Stimulated activated CD4-positive, alpha-beta T cell treated with anti-CD3 and anti-CD28 coated beads, TNF-alpha, amount 100 ng/mL, for 1 hour (primary cell): ENCODE results near the gene RIGI.
"Not testable (repeated sequence)": the region's sequence is repeated elsewhere in the genome, so short reads cannot be mapped to it uniquely, and the experiment has no call there.

ENCODE experiments used
- DNase-seq, 3 donors: peaks; one replicate each; pipeline ENCODE4 v3.0.0-alpha.2; 2020; ENCODE audit warnings: low read depth in 3 of 3, low spot score in 1 of 3

Gene RIGI

DNA sequence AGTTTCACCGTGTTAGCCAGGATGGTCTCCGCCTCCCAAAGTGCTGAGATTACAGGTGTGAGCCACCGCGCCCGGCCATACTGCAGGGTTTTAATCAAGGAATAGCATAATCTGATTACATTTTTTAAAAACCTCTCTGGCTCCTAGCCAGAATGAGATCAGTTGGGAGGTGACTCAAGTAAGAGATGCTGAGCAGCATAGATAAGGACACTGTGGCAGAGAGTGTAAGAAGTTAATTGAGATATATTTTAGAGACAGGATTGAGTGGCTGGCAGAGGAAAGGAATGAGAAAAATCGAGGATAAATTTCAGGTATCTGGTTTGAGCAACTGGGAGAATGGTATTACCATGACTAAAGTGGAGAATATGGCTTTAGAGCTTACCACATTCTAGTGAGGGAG is 7.3 kb upstream of the RIGI start:
- no peak for DNase-seq

DNA sequence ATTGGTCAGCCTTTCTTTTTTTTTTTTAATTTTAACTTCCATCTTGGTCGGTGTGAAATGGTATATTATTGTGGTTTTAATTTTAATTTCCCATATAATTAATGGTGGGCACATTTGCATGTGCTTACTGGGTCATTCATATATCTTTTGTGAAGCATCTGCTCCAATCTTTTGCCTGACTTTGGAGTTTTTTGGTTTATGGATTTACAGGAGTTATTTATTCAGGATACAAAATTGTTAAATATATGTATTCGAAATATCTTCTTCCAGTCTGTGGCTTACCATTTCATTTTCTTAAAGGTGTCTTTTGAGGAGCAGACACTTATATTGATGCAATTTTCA is 682 bp upstream of the RIGI start:
- DNase-seq, result no peak

DNA sequence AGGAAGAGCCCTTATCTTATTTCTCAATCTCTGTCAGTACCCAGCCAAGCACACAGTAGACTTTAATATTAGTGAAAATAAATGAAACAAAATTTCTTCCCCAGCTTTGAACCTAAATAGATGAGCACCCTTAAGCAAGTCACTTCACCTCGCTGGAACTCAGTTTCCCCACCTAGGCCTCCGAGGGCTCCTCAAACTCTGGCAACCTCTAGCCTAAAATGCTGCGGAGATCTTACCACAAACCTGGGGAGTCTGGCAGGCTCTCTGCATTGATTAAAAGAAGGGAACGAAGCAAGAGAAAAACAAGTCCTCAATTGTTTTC is 326 bp downstream of the RIGI start:
- no peak for DNase-seq

GRCh38 chr9:32524892-32525708 is 896 bp downstream of the RIGI start:
- DNase-seq, result no peak

DNA sequence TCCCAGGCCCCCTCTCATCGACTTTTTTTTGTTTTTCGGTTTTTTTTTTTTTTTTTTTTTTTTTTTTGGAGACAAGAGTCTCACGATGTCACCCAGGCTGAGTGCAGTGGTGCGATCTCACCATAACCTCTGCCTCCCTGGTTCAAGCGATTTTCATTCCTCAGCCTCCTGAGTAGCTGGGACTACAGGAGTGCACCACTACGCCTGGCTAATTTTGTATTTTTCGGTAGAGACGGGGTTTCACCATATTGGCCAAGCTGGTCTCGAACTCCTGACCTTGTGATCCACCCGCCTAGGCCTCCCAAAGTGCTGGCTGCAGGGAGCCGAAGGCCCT is 1.5 kb downstream of the RIGI start:
- DNase-seq, result not testable (repeated sequence)

- DNase-seq, result no peak
Measured at GRCh38 chr9:32523910-32524309, 2.1 kb downstream of the RIGI start.

DNA sequence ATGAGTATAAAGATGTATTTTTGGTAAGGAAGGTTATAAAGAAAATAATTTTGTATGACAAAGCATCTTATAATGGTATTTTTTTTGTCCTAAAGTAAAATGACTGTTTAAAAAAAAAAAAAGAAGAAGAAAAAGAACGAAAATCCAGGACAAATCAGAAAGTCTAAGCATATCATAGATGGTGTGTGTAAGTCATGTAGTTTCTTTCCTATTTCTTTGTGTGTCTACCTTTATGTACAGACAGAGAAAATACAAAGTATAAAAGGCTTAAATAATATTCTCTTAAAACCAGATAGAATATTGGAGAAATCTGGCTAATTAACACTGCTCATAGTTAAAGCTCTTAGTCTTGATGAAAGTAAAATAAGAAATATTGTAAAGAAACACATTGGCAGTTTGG is 7.7 kb downstream of the RIGI start:
- DNase-seq, result no peak

DNA sequence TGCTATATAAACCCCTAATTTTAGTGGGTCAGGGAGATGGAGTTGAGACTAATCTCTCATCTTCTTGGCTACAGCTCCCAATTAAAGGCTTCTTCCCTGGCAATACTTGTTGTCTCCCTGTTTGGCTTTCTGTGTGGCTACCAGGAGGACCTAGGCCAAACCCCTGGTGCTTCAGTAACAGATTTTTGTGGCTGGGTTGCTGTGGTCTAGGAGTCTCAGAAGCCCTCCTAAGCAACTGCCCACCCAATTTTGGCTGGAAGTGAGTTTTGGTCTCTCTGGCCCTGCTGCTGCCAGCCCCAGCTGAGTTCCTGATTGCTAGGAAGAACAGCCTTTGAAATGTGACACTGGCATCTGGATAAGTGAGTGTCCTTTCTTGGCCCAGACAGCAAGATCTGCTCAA is 9.8 kb downstream of the RIGI start:
- DNase-seq, result no peak

GRCh38 chr9:32508728-32509127 is 17.3 kb downstream of the RIGI start:
- no peak for DNase-seq

DNA sequence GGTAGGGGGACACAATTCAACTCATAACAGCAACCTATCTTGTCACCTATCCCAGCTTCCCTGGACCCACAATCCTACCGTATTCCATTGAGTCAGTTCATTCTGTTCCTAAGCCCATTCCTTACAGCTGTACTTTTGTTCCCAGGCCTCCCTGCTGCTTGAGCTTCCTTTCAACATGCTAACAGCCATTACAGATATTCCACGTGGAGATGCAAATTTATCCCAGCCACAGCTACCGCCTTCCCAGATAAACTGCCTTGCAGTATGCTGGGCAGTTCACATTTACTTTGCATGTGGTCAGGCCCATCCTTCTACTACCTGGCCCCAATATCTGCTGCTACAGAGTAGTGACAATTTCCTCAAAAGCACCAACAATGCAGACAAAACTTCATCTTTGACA is 23.0 kb downstream of the RIGI start:
- DNase-seq, result no peak

DNA sequence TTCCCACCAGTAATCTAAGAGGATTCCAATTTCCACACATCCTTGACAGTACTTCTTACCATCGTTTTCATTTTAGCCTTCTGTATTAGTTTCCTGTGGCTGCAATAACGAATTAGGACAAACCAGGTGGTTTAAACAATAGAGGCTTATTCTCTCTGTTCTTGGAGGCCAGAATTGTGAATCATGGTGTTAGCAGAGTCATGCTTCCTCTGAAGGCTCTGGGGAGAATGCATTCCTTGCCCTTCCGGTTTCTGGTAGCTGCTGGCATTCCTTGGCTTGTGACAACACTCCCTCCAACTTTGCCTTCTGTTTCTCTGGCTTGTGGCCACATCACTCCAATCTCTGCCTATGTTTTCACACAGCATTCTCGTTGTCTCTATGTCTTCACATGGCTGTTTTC is 23.5 kb downstream of the RIGI start:
- no peak for DNase-seq

DNA sequence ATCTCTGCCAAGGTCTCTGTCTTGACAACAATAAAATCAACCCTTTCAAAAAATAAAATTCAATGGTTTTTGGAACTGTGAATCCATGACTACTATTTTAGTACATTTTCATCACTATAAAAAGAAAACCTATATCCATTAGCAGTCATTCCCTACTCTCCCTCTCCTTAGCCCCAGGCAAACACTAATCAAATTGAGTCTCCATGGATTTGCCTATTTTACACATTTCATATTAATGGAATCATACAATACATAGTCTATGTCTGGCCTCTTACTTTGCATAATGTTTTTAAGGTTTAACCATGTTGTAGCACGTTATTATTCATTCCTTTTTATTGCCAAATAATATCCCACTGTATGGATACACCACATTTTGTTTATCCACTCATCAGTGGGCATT is 24.1 kb downstream of the RIGI start:
- no peak for DNase-seq

DNA sequence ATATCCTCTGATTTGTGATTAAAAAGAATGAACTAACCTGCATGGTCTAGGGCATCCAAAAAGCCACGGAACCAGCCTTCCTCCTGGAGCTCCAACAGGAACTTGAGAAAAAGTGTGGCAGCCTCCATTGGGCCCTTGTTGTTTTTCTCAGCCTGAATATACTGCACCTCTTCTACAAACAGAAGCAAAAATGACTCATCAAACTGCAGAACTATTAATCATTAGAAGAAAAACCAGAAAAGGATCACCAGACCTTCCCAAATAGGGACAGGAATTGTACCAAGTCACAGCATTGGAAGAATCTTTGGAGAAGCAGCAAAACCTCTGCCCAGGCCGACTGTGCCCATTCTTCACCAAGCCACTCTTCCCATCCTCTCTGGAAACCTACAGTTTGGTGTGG is 25.2 kb downstream of the RIGI start:
- DNase-seq, result no peak

GRCh38 chr9:32497921-32498320 is 28.1 kb downstream of the RIGI start:
- DNase-seq, result no peak

- DNase-seq, result no peak
Measured at GRCh38 chr9:32490601-32491000, 35.4 kb downstream of the RIGI start.

GRCh38 chr9:32487981-32488380 is 38.0 kb downstream of the RIGI start:
- no peak for DNase-seq

- DNase-seq, result no peak
Measured at GRCh38 chr9:32486839-32487562, 39.0 kb downstream of the RIGI start.

GRCh38 chr9:32483343-32483742 is 42.7 kb downstream of the RIGI start:
- no peak for DNase-seq
